ENCODE results near the gene SYCE3.

Gene SYCE3

GRCh38 chr22:50502096-50502495 lies 60.6 kb downstream of the SYCE3 start:
- DNase-seq (ENCODE audit: low read depth in 2 of 2): no peak
